Measurements from ENCODE around the gene TAF8.

GRCh38 chr6:42088101-42088591 lies 37.8 kb downstream of the TAF8 start:
- TF ChIP-seq POLR2AphosphoS5 (IDR thresholded peaks at IDR 0.05; ENCODE audit: insufficient read depth in 1 of 2, low read depth in 1 of 2) (no peak), CTCF (IDR thresholded peaks at IDR 0.05) (no peak), POLR2A (IDR thresholded peaks at IDR 0.05) (no peak)
